DMS114 treated with DMSO at 0.1 percent for 48 hours (cell line): ENCODE data around the gene TMEM254.
"Not testable (repeated sequence)": the region's sequence is repeated elsewhere in the genome, so short reads cannot be mapped to it uniquely, and the experiment has no call there.

ENCODE experiments used
- DNase-seq: peaks from one replicate; lab custom pipeline; 2025; ENCODE audit not compliant: unreplicated experiment; lab: John Stamatoyannopoulos, UW

The TMEM254 gene

DNA sequence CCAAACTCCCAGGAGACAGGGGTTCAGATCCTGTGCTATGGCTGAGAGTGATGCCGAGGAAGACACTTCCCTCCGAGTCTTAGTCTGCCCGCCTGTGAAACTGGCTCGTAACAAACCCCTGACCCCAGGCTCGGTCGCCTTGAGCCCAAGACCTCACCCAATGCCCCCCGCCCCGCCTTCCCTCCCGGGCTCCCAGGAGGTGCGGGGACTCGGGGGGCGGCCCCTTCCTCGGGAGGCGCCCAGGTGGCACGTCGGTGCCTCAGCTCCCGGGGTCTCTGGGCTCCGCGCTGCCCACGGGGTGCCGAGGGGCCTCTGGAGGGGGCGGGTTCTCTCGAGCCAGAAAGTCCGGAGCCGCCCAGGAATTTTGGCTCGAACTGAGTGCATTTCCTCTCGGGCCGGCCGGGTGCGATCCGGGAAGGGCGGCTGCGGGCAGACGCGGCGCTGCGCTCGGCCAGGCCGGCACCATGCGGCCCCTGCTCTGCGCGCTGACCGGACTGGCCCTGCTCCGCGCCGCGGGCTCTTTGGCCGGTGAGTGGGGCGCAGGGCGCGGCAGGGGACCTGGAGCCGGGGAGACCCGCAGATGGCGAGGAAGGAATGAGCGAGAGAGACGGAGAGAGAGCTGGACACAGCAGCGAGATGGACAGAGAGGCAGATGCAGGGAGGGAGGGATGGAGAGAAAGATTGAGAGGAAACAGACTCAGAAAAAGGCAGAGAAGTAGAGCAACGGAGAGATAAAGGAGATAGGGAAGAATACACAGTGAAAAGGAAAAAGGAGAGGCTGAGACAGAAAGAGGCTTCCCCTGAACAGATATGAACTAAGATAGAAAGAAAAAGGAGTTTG lies 54.1 kb downstream of the TMEM254 start, which contains the start of gene PLAC9:
PLAC9 (plus strand) TSS at position 432 of the 841 bp plus-strand sequence; CDS start at position 465, 33 bp downstream.
- DNase-seq = no peak

DNA sequence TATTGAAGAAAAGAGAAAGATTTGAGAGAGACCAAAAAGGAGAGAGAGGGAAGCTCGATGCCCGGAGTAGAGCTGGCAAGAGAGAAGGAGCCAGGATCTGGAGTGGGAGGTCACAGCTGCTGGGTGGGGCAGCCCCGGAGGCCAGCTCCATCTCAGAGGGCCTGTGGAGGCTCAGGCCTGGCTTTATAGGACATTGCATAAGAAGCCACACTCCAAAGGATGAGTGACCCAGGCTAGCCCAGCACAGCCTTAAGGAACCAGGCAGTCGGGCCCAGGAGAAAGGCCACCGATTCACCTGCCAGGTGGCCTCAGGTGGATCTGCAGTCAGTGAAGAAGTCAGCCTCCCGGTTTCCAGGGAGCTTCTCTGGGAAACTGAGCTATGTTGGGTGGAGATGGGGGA lies 54.7 kb downstream of the TMEM254 start:
- DNase-seq = no peak

DNA sequence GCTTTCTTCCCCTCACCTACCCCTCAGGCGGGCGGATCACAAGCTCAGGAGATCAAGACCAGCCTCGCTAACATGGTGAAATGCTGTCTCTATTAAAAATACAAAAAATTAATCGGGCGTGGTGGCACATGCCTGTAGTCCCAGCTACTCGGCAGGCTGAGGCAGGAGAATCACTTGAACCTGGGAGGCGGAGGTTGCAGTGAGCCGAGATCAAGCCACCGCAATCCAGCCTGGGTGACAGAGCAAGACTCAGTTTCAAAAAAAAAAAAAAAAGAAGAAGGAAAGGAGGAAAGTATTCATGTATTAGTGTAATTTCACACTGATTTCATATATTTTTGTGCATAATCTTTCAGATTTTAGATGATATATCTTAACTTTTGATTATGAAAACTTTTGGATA lies 55.2 kb downstream of the TMEM254 start:
- DNase-seq = not testable (repeated sequence)

- DNase-seq = no peak
These were observed 57.7 kb downstream of the TMEM254 start for GRCh38 chr10:80136134-80136571.

- DNase-seq = no peak
These were observed 58.8 kb downstream of the TMEM254 start for GRCh38 chr10:80137031-80137862.

- DNase-seq = no peak
These were observed 59.5 kb downstream of the TMEM254 start for GRCh38 chr10:80137920-80138319.

DNA sequence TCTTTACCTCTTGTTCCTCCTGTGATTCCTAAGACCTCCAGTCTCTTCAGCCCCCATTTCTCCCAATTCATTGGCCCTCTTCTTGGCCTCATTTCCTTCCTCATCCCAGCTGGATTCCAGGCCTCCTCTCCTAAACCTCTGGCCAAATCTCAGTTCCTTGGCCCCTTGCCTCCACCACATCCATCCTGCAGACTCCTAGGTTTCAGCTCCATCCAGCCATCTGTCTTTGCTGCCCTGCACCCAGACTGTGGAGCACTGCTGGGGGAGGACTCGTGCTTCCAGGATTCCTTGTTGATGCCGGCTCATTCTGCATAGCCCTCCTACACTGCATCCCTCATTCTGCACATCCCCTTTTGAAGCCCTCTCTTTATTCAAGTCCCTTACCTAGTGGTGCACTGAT lies 60.8 kb downstream of the TMEM254 start:
- DNase-seq = no peak

DNA sequence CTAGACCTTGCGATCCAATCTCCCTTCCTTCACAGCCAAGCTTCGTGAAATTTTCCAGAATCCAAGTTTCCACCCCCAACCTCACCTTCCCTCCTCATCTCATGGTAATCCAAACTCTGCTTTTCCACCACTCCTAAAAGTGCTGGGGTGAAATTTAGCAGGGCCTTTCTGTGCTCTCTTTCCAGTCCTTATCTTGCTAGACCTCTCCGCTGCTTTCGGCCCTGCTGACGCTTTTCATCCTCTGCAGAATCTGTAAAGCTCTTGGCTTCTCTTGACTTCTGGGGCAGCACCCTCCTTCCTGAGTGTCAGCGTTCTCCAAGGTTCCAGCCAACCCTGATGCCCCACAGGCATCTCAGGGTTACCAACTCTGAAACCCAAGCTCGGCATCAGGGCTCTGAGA lies 61.8 kb downstream of the TMEM254 start:
- DNase-seq = no peak

GRCh38 chr10:80141696-80142460 lies 63.4 kb downstream of the TMEM254 start:
- no peak for DNase-seq
